HG02642 (cell line): ENCODE measurements around the gene CATSPER2.
"Not testable (repeated sequence)": the region's sequence is repeated elsewhere in the genome, so short reads cannot be mapped to it uniquely, and the experiment has no call there.

ENCODE experiments used
- ATAC-seq: cut with Tn5 transposase; IDR thresholded peaks from one replicate; pipeline ENCODE4 v1.9.1; 2021; ENCODE audit warnings: mild to moderate bottlenecking; ENCODE audit not compliant: unreplicated experiment, poor library complexity

CATSPER2 gene

GRCh38 chr15:43593328-43594190, 55.1 kb downstream of the CATSPER2 start, which contains the start of gene CKMT1B:
TSS of gene CKMT1B (plus strand) at chr15:43594027. CDS start at chr15:43594219, 192 bp downstream.
- ATAC-seq = not testable (repeated sequence)

- not testable (repeated sequence) for ATAC-seq
Measured at GRCh38 chr15:43592841-43593240, 55.8 kb downstream of the CATSPER2 start.

- ATAC-seq = peak; percentile 92
Measured at GRCh38 chr15:43589778-43590466, 58.7 kb downstream of the CATSPER2 start, which contains the start of gene PPIP5K1. TSS of gene PPIP5K1 (minus strand) at chr15:43590208. CDS start at chr15:43584504, 5,704 bp downstream.
